Glutamatergic neuron (in vitro differentiated cells): ENCODE data around the gene EPHA6. TPM values are rescaled to one million over a fixed set of nuclear protein-coding genes. Genes with fewer than 3 reads are reported as not detected.

Source experiments
- DNase-seq: peaks from one replicate; pipeline ENCODE4 v3.0.0; 2022
- H3K27ac Mint-ChIP-seq: one replicate; pipeline ENCODE4 v1.8.0; 2020; ENCODE audit warnings: mild to moderate bottlenecking, mixed read lengths, inconsistent platforms; ENCODE audit not compliant: unreplicated experiment
- H3K27me3 Mint-ChIP-seq: one replicate; pipeline ENCODE4 v1.8.0; 2020; ENCODE audit warnings: mild to moderate bottlenecking, moderate library complexity, mixed read lengths, inconsistent platforms; ENCODE audit not compliant: unreplicated experiment
- H3K36me3 Mint-ChIP-seq: one replicate; pipeline ENCODE4 v1.8.0; 2020; ENCODE audit warnings: mild to moderate bottlenecking, mixed read lengths, inconsistent platforms; ENCODE audit not compliant: unreplicated experiment
- H3K4me1 Mint-ChIP-seq: one replicate; pipeline ENCODE4 v1.8.0; 2020; ENCODE audit warnings: mild to moderate bottlenecking, low read depth, mixed read lengths, inconsistent platforms; ENCODE audit not compliant: unreplicated experiment
- H3K4me3 Mint-ChIP-seq: one replicate; pipeline ENCODE4 v1.8.0; 2020; ENCODE audit warnings: mild to moderate bottlenecking, mixed read lengths, inconsistent platforms; ENCODE audit not compliant: unreplicated experiment
- H3K9me3 Mint-ChIP-seq: one replicate; pipeline ENCODE4 v1.8.0; 2020; ENCODE audit warnings: mild to moderate bottlenecking, moderate library complexity, mixed read lengths, inconsistent platforms; ENCODE audit not compliant: unreplicated experiment
- total RNA-seq: library from RNA; stranded (reverse); fragmentation: NEBNext Ultra II Directional; extraction: Animal tissue kit (Norgen Biotek cat#: 25700); gene quantifications from one replicate; pipeline ENCODE4 v1.2.1, GENCODE V29; 2021; ENCODE audit not compliant: unreplicated experiment
- TF ChIP-seq, protein P1 (sequence below): fragments of 200-600 bp; sonication (generic); IDR thresholded peaks from one replicate; pipeline ENCODE4 v1.5.0; 2021; ENCODE audit not compliant: partially characterized antibody, unreplicated experiment

The EPHA6 gene
- total RNA-seq, 1 donor from 2014 or later, result 9.0 TPM

DNA sequence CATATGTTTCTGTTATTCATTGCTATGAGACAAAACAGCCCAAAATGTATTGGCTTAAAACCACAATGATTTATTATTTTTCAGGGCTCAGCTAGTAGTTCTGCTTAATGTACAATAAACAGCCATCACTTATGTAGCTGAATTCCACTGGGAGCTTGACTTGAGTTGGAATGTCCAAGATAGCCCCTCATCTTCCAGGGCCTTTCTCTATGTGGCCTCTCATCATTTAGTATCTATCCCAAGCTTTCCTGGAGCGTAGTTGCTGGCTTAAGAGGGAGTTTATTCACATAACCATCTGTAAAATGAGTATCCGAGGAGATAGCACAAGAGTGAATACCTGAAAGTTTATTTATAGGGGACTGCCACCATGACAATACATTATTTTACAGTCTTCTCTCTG is 176.8 kb downstream of the EPHA6 start:
- TF ChIP-seq, protein P1, sequence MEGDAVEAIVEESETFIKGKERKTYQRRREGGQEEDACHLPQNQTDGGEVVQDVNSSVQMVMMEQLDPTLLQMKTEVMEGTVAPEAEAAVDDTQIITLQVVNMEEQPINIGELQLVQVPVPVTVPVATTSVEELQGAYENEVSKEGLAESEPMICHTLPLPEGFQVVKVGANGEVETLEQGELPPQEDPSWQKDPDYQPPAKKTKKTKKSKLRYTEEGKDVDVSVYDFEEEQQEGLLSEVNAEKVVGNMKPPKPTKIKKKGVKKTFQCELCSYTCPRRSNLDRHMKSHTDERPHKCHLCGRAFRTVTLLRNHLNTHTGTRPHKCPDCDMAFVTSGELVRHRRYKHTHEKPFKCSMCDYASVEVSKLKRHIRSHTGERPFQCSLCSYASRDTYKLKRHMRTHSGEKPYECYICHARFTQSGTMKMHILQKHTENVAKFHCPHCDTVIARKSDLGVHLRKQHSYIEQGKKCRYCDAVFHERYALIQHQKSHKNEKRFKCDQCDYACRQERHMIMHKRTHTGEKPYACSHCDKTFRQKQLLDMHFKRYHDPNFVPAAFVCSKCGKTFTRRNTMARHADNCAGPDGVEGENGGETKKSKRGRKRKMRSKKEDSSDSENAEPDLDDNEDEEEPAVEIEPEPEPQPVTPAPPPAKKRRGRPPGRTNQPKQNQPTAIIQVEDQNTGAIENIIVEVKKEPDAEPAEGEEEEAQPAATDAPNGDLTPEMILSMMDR, result no peak
- no peak overlapping the region for H3K4me3 Mint-ChIP-seq
- H3K27me3 Mint-ChIP-seq, result no peaks in the 10 kb centered on the region
- H3K4me1 Mint-ChIP-seq, result peaks cover 2% of the 10 kb centered on the region
- H3K9me3 Mint-ChIP-seq, result peaks cover 1% of the 10 kb centered on the region
- H3K27ac Mint-ChIP-seq, result no peak overlapping the region
- no peaks in the 10 kb centered on the region for H3K36me3 Mint-ChIP-seq
- no peak for DNase-seq

DNA sequence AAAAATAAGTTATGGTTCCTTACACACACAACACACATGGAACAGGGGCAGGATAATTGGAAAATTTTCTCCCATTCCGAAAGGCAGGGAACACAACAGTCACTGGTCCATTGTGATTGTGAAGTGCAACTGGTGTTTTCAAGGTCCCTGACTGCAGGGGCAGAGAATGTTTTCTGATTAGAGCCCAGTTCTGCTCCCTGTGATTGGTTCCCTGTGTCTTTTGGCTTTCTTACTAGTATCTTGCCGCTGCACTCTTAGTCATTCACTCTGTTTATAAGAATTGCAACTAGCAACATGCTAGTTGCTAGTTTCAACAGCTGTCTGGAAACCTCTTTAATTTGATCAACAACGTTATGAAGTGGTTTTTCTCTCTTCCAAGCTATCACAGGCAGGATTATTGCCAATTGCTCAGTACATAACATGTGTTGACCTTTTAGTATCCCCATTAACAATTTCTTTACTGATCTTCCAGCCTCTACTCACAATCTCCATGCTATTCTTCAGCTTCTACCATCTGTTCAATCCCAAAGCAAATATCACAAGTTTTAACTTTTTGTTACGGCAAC is 177.5 kb downstream of the EPHA6 start:
- Mint-ChIP-seq H3K4me3 (no peak overlapping the region), H3K9me3 (peaks cover 1% of the 10 kb centered on the region), H3K27me3 (no peaks in the 10 kb centered on the region), H3K36me3 (no peaks in the 10 kb centered on the region), H3K27ac (no peak overlapping the region), H3K4me1 (peaks cover 2% of the 10 kb centered on the region)
- TF ChIP-seq, protein P1, result no peak
- DNase-seq, result no peak

DNA sequence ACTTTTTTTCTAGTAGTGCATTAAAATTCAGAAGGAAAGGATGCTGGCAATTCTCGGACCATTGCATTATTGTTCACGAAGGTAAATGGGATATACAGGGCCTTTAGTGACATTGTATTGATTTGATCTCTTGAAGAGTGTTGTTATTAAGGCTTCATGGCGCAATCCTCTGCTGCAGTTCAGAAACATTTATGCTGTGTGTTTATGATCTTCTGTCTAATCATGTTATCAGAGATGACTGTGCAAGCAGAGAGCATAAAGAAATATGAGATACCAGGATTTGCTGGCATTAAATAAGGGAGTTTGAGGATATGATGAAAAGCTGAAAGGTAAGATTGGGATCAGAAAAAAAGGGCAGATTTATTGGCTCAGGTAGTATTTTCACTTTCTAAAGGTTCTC is 180.6 kb downstream of the EPHA6 start:
- H3K9me3 Mint-ChIP-seq, result no peaks in the 10 kb centered on the region
- DNase-seq, result no peak
- H3K27ac Mint-ChIP-seq, result no peak overlapping the region
- H3K4me3 Mint-ChIP-seq, result no peak overlapping the region
- TF ChIP-seq, protein P1, result no peak
- H3K4me1 Mint-ChIP-seq, result peaks cover 2% of the 10 kb centered on the region
- H3K27me3 Mint-ChIP-seq, result no peaks in the 10 kb centered on the region
- no peaks in the 10 kb centered on the region for H3K36me3 Mint-ChIP-seq

DNA sequence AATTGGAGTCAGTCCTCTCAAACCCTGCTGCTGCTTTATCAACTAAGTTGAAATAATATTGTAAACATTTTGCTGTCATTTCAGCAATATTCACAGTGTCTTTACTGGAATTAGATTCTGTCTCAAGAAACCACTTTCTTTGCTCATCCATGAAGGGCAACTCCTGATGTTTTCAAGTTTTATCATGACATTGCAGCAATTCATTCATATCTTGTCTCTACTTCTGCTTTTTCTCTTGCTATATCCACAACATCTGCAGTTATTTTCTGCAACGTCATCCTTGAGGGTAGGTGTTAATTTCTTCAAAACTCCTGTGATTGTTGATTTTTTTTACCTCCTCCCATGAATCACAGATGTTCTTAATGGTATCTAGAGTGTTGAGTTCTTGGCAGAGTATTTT is 181.6 kb downstream of the EPHA6 start:
- Mint-ChIP-seq H3K4me3 (no peak overlapping the region), H3K27ac (no peak overlapping the region), H3K36me3 (no peaks in the 10 kb centered on the region), H3K9me3 (no peaks in the 10 kb centered on the region), H3K4me1 (peaks cover 2% of the 10 kb centered on the region), H3K27me3 (no peaks in the 10 kb centered on the region)
- TF ChIP-seq, protein P1, result no peak
- DNase-seq, result no peak

DNA sequence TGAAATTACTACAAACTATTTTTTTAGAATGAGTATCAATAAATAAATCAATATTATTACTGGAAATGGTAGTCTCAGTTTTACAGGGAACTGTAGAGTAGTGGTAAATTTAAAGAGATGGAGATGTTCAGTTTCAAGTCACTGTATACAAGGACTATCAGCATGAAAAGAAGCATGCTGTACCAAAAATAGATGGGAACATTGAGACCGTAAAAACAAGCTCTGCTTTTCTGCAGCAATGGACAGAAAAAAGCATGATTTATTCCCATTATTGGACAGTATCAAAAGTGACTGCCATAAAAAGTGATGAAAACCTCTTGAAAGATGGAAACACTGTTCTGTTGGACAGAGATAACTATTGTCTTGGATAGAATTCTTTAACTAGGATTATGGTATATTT is 187.2 kb downstream of the EPHA6 start:
- no peak overlapping the region for H3K27ac Mint-ChIP-seq
- TF ChIP-seq, protein P1, result no peak
- no peak for DNase-seq
- no peaks in the 10 kb centered on the region for H3K4me1 Mint-ChIP-seq
- peaks cover 4% of the 10 kb centered on the region for H3K36me3 Mint-ChIP-seq
- peaks cover 5% of the 10 kb centered on the region for H3K9me3 Mint-ChIP-seq
- no peak overlapping the region for H3K4me3 Mint-ChIP-seq
- no peaks in the 10 kb centered on the region for H3K27me3 Mint-ChIP-seq
